NCI-H1930 (cell line): Measurements from ENCODE around the gene EFCAB13.
"Not testable (repeated sequence)": the region's sequence is repeated elsewhere in the genome, so short reads cannot be mapped to it uniquely, and the experiment has no call there.

Experiments used
- DNase-seq, 2 experiments: peaks; one replicate each; lab custom pipeline; 2025; lab: John Stamatoyannopoulos, UW

The EFCAB13 gene

DNA sequence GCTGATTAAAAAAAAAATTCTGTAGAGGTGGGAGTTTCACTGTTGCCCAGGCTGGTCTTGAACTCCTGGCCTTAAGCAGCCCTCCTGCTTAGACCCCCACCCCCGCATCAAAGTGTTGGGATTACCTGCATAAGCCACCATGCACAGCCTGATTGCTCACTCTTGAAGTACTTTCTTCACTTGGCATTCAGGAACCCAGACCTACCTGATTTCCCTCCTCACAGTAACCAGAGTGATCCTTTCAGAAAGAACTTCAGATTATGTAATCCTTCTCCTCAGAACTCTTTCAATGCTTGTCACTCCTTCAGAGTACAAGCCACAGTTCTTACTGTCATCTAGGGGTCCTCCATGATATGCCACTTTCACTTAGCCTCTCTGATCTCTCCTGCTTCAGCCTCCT is 1.4 kb downstream of the EFCAB13 start:
- no peak for DNase-seq

DNA sequence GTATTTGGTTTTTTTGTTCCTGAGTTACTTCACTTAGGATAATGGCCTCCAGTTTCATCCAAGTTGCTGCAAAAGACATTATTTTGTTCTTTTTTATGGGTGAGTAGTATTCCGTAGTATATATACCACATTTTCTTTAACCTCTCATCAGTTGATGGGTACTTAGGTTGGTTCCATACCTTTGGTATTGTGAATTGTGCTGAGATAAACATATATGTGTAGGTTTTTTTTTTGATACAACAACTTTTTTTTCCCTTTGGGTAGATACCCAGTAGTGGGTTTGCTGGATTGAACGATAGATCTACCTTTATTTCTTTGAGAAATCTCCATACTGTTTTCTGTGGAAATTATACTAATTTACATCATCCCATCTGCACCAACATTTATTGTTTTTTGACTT is 6.8 kb downstream of the EFCAB13 start:
- DNase-seq = no peak

DNA sequence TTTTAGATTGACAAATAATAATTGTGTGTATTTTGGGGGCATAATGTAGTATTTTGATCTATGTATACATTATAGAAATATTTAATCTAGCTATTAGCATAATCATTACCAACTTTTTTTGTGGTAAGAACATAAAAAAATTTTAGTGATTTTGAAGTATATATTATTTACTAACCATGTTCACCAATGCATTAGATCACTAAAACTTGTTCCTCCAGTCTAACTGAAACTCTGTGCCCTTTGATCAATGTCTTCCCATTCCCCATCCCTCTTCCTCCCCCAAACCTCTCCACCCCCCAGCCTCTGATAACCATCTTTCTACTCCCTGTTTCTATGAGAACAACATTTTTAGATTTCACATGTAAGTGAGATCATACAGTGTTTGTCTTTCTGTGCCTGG is 8.5 kb downstream of the EFCAB13 start:
- DNase-seq = no peak

DNA sequence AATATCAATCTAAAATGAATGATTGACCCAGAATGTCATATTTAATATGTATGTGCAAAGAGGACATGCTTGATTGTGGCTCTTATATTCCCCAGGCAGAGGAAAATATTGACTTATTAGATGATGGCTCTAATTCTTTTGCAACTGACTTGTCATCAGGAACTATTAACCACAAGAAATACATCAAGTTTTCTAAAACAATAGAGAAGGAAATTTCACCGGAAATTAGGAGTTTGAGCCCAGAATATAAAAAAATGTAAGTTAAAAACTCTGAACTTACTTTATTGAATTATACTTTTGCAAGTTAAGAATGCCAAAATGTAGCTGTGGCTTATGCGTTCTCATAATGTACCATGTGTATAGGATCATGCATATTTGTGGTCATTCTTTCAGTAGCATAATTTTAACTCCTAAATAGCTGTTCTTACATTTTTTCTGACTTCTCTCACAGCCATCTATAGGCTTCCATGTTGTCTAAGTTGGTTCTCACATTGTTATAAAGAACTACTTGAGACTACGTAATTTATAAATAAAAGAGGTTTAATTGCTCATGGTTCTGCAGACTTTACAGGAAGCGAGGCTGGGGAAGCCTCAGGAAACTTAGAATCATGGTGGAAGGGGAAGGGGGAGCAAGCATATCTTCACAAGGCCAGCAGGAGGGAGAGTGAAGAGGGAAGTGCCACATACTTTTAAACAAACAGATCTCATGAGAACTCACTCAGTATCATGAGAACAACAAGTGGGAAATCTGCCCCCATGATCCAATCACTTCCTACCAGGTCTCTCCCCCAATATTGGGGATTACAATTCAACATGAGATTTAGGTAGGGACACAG is 11.6 kb downstream of the EFCAB13 start:
- no peak for DNase-seq

DNA sequence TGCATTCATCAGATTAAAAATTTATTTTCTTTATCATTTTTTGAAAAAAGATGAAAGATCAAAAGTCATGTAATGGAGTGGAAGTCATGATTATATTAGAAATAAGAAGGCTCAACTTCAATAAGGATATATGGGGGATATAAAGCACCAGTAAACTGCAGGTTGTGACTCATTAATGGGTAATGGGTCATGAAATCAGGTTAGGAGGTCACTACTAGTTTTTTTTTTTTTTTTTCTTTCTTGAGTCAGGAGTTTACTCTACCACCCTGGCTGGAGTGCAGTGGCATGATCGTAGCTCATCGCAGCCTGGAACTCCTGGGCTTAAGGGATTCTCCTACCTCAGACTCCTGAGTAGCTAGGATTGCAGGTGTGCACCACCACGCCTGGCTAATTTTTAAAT is 14.3 kb downstream of the EFCAB13 start:
- DNase-seq = no peak

DNA sequence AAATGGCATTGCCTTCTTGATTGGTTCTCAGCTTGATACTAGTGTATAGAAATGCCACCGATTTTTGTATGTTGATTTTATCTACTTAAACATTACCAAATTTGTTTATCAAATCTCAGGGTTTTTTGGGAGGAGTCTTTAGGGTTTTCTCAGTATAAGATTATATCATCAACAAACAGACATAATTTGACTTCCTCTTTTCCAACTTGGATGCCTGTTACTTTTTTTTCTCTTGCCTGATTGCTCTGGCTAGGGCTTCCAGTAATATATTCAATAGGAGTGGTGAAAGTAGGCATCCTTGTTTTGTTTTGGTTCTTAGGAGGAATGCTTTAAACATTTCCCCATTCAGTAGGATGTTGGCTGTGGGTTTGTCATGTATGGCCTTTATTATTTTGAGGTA is 29.1 kb downstream of the EFCAB13 start:
- DNase-seq = no peak

DNA sequence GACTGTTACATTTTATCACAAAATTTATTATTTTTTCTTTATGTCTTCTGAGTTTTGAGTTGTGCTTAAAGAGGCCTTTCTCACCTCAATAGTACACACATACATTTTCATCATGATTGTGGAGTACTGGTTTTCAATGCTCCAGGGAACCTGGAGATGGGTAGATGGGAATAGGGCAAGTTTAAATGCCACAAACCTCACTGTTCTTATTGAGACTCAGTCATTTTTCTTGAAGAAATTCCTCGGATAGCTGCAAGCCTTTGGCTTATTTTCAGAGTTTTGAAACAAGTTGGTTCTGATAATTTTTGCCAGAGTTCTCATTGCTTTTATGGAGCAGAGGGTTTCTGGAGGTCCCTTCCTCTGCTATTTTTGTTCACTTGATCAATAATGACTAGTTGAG is 34.9 kb downstream of the EFCAB13 start:
- no peak for DNase-seq

DNA sequence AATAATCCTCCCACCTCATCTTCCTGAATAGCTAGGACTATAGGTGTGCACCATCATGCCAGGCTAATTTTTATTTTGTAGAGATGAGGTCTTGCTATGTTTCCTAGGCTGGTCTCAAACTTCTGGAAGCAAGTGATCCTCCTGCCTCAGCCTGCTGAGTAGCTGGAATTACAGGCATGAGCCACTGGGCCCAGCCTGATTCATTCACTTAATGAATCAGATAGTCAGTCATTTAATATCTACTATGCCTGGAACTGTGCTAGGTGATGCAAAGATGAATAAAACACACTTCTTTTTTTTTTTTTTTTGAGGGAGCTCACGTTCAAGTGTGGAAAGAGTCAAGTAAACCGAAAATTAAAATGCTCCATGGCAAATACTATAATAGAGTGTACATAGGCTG is 39.4 kb downstream of the EFCAB13 start:
- no peak for DNase-seq

DNA sequence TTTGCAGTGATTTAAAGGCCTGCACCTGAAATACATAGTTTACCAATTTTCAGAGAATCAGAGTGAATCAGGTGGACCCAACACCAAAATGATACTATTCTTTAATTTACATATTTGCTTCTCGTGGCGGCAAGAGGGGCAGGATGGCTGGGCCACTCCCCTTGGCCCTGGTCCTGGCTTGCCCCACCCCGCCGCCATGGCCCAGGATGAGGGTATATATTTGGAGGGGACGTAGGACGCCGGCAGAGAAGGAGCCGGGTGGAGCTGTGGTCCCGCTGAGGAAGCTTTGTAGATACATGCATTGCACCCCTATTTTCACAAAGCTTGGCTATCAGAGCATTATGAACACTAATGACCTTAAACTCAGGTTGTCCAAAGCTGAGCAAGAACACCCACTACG is 43.5 kb downstream of the EFCAB13 start:
- no peak for DNase-seq

DNA sequence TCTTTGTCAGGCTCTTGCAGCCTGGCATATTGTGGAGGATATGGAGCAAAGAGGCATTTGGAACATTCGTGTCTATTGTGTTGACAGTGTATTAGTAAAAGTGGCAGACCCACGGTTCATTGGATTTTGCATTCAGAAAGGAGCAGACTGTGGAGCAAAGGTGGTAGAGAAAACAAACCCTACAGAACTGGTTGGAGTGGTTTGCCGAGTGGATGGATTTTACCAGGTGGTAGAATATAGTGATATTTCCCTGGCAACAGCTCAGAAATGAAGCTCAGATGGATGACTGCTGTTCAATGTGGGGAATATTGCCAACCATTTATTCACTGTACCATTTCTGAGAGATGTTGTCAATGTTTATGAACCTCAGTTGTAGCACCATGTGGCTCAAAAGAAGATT is 44.5 kb downstream of the EFCAB13 start:
- no peak for DNase-seq

DNA sequence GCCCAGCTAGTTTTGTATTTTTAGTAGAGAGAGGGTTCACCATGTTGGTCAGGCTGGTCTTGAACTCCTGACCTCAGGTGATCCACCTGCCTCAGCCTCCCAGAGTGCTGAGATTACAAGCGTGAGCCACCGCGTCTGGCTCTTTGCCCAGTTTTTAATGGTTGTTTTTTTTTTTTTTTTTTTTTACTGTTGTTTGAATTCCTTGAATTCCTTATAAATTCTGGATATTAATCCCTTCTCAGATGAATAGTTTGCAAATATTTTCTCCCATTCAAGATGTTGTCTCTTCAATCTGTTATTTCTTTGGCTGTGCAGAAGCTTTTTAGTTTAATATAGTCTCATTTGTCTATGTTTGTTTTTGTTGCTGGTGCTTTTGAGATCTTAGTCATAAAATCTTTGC is 47.1 kb downstream of the EFCAB13 start:
- DNase-seq = not testable (repeated sequence)

DNA sequence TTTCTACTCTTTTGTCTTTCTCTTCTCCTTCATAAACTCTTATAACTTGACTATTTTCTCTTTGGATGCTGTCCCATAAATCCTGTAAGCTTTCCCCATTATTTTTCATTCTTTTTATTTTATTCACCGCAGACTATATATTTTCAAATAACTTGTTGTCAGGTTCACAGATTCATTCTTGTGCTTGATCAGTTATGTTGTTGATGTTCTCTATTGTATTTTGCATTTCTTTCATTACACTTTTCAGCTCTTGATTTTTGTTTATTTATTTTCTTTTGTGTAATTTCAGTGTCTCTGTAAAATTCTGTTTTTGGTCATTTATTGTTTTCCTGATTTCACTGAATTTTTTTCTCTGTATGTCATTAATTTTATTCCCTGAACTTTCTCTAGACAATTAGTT is 49.2 kb downstream of the EFCAB13 start:
- DNase-seq = no peak

DNA sequence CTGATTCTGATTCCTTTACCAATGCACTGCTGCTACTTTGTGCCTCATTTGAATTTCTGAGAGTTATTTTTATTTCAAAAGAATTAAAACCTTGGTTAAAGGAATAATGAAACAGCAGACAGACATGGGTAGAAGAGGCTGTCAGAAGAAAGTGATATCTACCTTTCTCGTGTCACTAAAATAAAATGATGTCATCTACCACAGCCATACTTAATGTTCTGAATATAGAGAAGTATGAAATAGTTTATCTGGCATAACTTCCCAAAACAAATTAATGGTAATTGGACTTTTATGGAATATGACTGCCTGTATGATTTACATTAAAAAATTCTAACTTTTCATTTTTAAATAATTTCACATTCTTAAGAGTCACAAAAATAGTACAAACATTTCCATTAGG is 52.5 kb downstream of the EFCAB13 start:
- no peak for DNase-seq

DNA sequence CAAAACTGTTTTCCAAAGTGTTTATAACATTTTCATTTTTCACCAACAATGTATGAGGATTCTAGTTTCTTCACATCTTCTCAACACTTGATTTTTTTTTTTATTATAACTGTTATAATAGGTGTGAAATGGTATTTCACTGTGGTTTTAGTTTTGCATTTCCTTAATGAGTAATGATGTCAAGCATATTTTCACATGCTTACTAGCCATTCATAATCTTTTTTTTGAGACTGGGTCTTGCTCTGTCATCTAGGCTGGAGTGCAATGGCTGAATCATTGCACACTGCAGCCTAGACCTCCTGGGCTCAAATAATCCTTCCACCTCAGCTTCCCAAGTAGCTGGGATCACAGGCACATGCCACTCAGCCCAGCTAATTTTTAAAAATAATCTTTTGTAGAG is 65.1 kb downstream of the EFCAB13 start:
- DNase-seq = no peak

DNA sequence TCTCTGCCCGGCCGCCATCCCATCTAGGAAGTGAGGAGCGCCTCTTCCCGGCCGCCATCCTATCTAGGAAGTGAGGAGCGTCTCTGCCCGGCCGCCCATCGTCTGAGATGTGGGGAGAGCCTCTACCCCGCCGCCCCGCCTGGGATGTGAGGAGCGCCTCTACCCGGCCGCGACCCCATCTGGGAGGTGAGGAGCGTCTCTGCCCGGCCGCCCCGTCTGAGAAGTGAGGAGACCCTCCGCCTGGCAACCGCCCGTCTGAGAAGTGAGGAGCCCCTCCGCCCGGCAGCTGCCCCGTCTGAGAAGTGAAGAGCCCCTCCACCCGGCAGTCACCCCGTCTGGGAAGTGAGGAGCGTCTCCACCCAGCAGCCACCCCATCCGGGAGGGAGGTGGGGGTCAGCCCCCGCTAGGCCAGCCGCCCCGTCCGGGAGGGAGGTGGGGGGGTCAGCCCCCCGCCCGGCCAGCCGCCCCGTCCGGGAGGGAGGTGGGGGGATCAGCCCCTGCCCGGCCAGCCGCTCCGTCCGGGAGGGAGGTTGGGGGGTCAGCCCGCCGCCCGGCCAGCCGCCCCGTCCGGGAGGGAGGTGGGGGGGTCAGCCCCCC is 73.9 kb downstream of the EFCAB13 start:
- DNase-seq = not testable (repeated sequence)

DNA sequence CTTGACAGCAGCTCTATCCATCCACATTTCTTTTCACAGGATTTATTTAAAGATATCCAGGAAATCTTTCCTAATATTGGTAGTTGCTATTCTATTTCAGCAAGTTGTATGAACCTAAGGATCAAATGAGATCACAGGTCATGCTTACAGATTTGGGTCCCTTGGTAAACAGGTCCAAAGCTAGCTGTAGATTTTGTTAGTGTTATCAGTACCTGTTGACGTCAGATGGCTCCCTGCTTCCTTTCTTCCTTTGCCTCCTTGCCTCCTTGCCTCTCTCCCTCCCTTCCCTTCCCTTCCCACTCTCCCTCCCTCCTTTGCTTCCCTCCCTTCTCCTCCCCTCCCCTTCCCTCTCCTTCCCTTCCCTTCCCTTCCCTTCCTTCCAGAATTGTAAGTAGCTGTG is 76.6 kb downstream of the EFCAB13 start:
- DNase-seq = no peak

DNA sequence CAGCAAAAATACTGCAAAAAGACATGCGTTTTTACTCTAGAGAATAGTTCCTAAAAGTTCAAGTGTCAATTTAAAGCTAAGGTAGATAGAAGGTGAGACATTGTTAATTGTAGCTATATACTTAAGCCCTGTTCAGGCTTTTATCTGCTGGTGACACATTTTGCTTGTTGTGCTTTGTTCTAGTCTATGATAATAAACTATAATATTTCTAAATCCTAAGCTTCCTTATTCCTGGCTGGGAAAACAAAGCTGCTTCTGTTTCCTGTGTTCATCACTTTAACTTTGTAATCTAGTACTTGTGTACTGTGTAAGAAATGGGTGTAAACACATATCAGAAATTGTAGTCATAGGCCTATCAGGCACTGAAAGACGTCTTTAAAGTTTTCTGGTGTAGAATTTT is 77.3 kb downstream of the EFCAB13 start:
- no peak for DNase-seq

DNA sequence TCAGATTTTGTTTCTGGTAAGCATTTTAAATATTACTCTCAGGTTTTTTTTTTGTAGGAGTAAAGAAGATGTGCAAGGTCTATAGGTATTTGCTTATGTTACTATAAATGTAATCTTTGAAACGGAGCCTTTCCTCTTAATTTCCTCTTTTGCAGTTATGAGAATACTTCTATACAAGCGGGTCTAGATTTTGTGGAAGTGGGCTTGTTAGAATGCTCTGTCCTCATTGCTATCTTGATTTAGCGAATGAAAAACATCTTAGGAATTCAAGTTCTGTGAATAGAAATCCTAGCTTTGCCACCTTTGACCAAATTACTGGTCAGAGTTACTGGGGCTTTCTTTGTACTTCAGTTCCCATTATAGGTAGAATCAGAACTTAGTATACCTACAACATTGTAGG is 80.3 kb downstream of the EFCAB13 start:
- no peak for DNase-seq

DNA sequence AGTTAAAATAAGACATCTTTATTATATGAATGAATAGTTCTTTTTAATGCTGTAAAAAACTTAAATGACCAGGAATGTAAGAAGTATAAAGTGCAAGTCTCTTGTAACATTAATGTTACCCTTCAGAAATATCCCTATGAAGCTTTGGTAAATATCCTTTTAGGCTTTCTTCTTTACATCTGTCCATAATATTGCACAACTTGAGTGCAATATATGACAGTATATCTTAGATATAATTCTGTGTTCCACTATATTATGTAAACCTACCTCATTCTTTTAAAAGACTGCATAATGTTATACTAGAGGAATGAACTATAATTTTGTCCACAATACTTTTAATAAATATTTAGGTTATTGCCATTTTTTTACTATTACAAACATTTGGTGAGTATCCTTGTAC is 81.1 kb downstream of the EFCAB13 start:
- no peak for DNase-seq

DNA sequence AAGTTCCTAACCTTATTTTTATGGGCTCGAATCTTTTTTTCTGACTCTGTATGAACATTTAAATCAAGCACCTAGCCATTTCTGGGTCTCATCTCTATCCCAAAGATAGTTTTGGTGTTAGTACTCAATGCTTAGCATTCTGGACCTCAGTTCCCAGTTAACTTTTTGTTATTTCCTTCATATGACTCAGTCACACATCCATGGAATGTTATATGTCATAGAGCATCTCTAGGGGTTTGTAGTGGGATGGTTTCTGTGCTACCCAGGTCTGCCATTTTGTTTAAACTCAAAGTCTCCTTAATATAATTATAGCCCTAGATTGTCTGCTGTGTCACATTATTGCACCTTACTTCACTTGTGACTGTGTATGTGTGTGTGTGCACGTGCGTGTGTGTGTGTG is 90.1 kb downstream of the EFCAB13 start:
- no peak for DNase-seq

DNA sequence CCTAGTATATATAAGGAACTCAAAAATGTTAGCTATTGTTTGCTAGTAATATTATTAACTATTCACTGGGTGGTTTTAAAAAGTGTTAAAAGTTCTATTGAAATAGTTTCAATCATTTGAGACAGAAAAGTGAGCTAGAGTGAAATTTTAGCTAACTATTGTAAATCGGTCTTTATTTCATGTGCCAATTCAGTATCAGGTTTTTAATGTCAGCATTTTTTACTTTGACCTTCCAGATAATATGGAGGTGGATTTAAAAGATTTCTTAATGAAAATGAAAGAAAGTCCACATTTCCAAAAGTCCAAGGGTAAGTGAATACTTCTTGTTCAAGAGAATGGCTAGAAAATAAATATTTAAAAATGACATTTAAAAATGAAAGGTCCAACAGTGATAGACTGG is 90.9 kb downstream of the EFCAB13 start:
- no peak for DNase-seq

DNA sequence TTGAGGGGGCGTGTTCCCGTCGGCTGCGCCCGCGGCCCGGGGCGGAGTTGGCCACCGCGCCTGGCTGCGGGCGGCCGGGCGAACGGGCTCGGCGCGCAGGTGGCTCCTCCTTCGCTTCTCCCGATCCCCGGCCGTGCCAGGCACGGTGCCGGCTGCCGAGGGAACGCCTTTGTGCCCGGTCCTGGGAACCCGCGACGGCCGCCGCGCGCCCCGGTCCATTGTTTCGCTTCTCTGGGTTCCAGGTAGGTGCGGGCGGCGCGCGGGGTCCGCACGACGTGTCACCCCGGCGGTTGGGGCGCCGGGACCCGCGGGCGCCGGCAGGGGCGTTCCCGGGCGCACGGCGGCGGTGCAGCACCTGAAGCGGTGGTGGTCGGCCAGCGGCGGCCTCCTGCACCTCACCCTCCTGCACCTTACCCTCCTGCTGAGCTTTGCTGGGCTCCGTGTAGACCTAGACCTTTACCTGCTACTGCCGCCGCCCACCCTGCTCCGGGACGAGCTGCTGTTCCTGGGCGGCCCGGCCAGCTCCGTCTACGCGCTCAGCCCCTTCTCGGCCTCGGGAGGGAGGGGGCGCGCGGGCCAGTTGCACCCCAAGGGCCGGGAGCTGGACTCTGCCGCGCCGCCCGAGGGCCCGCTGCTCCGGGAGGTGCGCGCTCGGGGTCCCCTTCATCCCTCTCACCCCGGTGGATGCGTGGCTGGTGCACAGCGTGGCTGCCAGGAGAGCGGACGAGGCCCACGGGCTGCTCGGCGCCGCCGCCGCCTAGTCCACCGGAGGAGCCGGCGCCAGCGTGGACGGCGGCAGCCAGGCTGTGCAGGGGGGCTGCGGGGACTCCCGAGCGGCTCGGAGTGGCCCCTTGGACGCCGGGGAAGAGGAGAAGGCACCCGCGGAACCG is 99.9 kb downstream of the EFCAB13 start:
- DNase-seq = peak; percentile 5 to 11

DNA sequence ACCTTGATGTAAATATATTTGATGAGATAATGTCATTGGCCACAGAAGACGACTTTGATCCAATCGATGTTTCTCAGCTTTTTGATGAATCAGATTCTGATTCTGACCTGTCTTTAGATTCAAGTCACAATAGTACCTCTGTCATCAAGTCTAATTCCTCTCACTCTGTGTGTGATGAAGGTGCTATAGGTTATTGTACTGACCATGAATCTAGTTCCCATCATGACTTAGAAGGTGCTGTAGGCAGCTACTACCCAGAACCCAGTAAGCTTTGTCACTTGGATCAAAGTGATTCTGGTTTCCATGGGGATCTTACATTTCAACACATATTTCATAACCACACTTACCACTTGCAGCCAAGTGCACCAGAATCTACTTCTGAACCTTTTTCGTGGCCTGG is 101.5 kb downstream of the EFCAB13 start:
- DNase-seq = not testable (repeated sequence)
